Measurements from ENCODE around the gene ELANE.
"Not testable (repeated sequence)": the region's sequence is repeated elsewhere in the genome, so short reads cannot be mapped to it uniquely, and the experiment has no call there.

The ELANE gene

DNA sequence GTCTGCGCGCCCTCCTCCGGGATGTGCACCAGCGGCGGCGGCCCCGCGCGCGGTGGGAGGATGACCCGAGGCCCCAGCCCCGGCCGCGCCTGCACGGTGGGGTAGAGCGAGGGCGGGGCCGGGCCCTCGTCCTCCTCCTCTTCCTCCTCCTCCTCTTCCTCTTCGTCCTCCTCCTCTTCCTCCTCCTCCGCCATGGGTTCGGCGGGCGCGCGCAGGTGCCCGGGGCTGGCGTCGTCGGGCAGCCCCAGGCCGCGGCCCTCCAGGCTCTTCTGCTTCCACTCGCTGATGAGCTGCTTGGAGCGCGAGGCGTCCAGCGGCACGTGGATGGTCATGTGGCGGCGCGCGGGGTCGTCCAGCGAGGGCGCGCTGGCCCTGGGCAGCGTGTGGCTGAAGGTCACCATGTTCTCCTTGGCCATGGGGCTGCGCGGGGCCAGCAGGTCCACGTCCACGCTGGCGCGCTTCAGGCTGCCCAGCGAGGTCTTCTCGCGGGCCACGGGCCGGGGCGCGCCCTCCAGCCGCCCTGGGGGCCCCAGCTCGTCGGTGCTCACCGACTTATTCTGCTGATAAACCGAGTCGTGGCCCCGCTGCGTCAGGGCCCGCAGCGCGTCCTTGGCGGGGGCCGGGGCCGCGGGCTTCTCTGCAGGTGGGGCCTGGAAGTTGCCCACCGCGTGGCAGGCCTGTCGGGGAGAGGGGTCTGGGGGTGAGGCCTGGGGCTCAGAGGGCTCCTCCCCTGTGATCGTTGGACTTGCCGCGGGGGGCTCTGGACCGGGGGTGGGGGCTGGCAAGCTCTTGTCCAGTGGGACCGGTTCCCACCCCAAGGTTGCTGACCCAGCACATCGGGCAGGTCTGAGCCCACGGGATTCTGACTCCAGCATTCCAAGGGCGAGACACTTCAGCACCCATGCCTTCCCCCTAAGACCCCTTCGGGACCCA lies 38.6 kb upstream of the ELANE start:
- H3K4me1 ChIP-seq (ENCODE audit: control insufficient read depth in 1 of 2, insufficient read depth in 1 of 2, low read depth in 1 of 2, low read length in 1 of 2) = no peaks in the 10 kb centered on the region
- no peak overlapping the region for H3K27ac ChIP-seq
- H3K36me3 ChIP-seq = peaks cover 48% of the 10 kb centered on the region
- no peaks in the 10 kb centered on the region for H3K27me3 ChIP-seq
- no peak overlapping the region for H3K4me3 ChIP-seq (ENCODE audit: low read depth in 1 of 2, low read length in 1 of 2)
- H3K9me3 ChIP-seq = no peaks in the 10 kb centered on the region
- no peak for TF ChIP-seq CTCF (IDR thresholded peaks at IDR 0.05)

- peaks cover 38% of the 10 kb centered on the region for H3K36me3 ChIP-seq
- H3K9me3 ChIP-seq = no peaks in the 10 kb centered on the region
- H3K4me3 ChIP-seq (ENCODE audit: low read depth in 1 of 2, low read length in 1 of 2) = no peak overlapping the region
- TF ChIP-seq CTCF (IDR thresholded peaks at IDR 0.05) = no peak
- no peaks in the 10 kb centered on the region for H3K4me1 ChIP-seq (ENCODE audit: control insufficient read depth in 1 of 2, insufficient read depth in 1 of 2, low read depth in 1 of 2, low read length in 1 of 2)
- H3K27me3 ChIP-seq = no peaks in the 10 kb centered on the region
- no peak overlapping the region for H3K27ac ChIP-seq
Observed at GRCh38 chr19:814152-815078, 37.7 kb upstream of the ELANE start.

GRCh38 chr19:815079-815774 lies 36.9 kb upstream of the ELANE start:
- no peaks in the 10 kb centered on the region for H3K27me3 ChIP-seq
- no peak overlapping the region for H3K4me3 ChIP-seq (ENCODE audit: low read depth in 1 of 2, low read length in 1 of 2)
- H3K36me3 ChIP-seq = peaks cover 30% of the 10 kb centered on the region
- no peaks in the 10 kb centered on the region for H3K9me3 ChIP-seq
- H3K4me1 ChIP-seq (ENCODE audit: control insufficient read depth in 1 of 2, insufficient read depth in 1 of 2, low read depth in 1 of 2, low read length in 1 of 2) = no peaks in the 10 kb centered on the region
- TF ChIP-seq CTCF (IDR thresholded peaks at IDR 0.05) = no peak
- no peak overlapping the region for H3K27ac ChIP-seq

- Histone ChIP-seq H3K4me3 (ENCODE audit: low read depth in 1 of 2, low read length in 1 of 2) (no peak overlapping the region), H3K9me3 (no peaks in the 10 kb centered on the region), H3K27ac (no peak overlapping the region), H3K4me1 (ENCODE audit: control insufficient read depth in 1 of 2, insufficient read depth in 1 of 2, low read depth in 1 of 2, low read length in 1 of 2) (no peaks in the 10 kb centered on the region), H3K27me3 (peaks cover 1% of the 10 kb centered on the region), H3K36me3 (peaks cover 23% of the 10 kb centered on the region)
- no peak for TF ChIP-seq CTCF (IDR thresholded peaks at IDR 0.05)
Observed at GRCh38 chr19:815775-816499, 36.2 kb upstream of the ELANE start.

DNA sequence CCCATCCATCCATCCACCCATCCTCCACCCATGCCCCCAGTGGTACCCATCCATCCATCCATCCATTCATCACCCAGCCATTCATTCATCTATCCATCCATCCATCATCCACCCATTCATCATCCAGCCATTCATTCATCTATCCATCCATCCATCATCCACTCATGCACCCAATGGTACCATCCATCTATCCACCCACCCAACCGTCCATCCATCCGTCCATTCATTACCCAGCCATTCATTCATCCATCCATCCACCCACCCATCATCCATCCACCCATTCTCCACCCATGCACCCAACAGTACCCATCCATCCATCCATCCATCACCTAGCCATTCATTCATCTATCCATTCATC lies 35.6 kb upstream of the ELANE start:
- no peak overlapping the region for H3K4me3 ChIP-seq (ENCODE audit: low read depth in 1 of 2, low read length in 1 of 2)
- peaks cover 18% of the 10 kb centered on the region for H3K36me3 ChIP-seq
- H3K27me3 ChIP-seq = peaks cover 6% of the 10 kb centered on the region
- TF ChIP-seq CTCF (IDR thresholded peaks at IDR 0.05) = no peak
- H3K9me3 ChIP-seq = no peaks in the 10 kb centered on the region
- H3K27ac ChIP-seq = no peak overlapping the region
- H3K4me1 ChIP-seq (ENCODE audit: control insufficient read depth in 1 of 2, insufficient read depth in 1 of 2, low read depth in 1 of 2, low read length in 1 of 2) = peaks cover 0 to 4% of the 10 kb centered on the region in 2 experiments

GRCh38 chr19:820212-820611 lies 31.9 kb upstream of the ELANE start:
- not testable (repeated sequence) for H3K27ac ChIP-seq; H3K4me3 ChIP-seq (ENCODE audit: low read depth in 1 of 2, low read length in 1 of 2); H3K36me3 ChIP-seq; H3K9me3 ChIP-seq
- Histone ChIP-seq H3K27me3 (peaks cover 22% of the 10 kb centered on the region), H3K4me1 (ENCODE audit: control insufficient read depth in 1 of 2, insufficient read depth in 1 of 2, low read depth in 1 of 2, low read length in 1 of 2) (peaks cover 23 to 39% of the 10 kb centered on the region in 2 experiments)
